ENCODE results near the gene ABHD1.

The ABHD1 gene

GRCh38 chr2:27088634-27089033 lies 35.0 kb upstream of the ABHD1 start:
- no peak overlapping the region for H3K4me3 ChIP-seq (ENCODE audit: low read depth, low read length)
- TF ChIP-seq CTCF (IDR thresholded peaks at IDR 0.05; ENCODE audit: insufficient read depth, low read depth, low read length, missing control alignments): no peak
- no peak for DNase-seq (ENCODE audit: low read depth)

- no peak for TF ChIP-seq CTCF (IDR thresholded peaks at IDR 0.05; ENCODE audit: insufficient read depth, low read depth, low read length, missing control alignments)
- no peak for DNase-seq (ENCODE audit: low read depth)
- H3K4me3 ChIP-seq (ENCODE audit: low read depth, low read length): no peak overlapping the region
Measured at GRCh38 chr2:27089111-27089954, 34.3 kb upstream of the ABHD1 start.

- DNase-seq (ENCODE audit: low read depth): no peak
- H3K4me3 ChIP-seq (ENCODE audit: low read depth, low read length): no peak overlapping the region
- no peak for TF ChIP-seq CTCF (IDR thresholded peaks at IDR 0.05; ENCODE audit: insufficient read depth, low read depth, low read length, missing control alignments)
Measured at GRCh38 chr2:27091746-27092695, 31.6 kb upstream of the ABHD1 start.

- H3K4me3 ChIP-seq (ENCODE audit: low read depth, low read length): no peak overlapping the region
- TF ChIP-seq CTCF (IDR thresholded peaks at IDR 0.05; ENCODE audit: insufficient read depth, low read depth, low read length, missing control alignments): no peak
- no peak for DNase-seq (ENCODE audit: low read depth)
Measured at GRCh38 chr2:27092696-27093429, 30.8 kb upstream of the ABHD1 start.

GRCh38 chr2:27093430-27094352 lies 29.9 kb upstream of the ABHD1 start:
- TF ChIP-seq CTCF (IDR thresholded peaks at IDR 0.05; ENCODE audit: insufficient read depth, low read depth, low read length, missing control alignments): no peak

More at GRCh38 chr2:27093430-27094352, 29.9 kb upstream of the ABHD1 start:
- no peak overlapping the region for H3K4me3 ChIP-seq (ENCODE audit: low read depth, low read length)
- no peak for DNase-seq (ENCODE audit: low read depth)

Measured in GM12865 (cell line).